ENCODE results near the gene SLC66A2.

SLC66A2 gene

GRCh38 chr18:79864006-79864725 is 87.3 kb downstream of the SLC66A2 start:
- H3F3A ChIP-seq (ENCODE audit: insufficient read depth, low read length): no peaks in the 10 kb centered on the region
- no peak for TF ChIP-seq CTCF (IDR thresholded peaks at IDR 0.05; ENCODE audit: low read length)
- no peak for TF ChIP-seq EZH2 (IDR thresholded peaks at IDR 0.05; ENCODE audit: borderline replicate concordance, low read length)
- H3K4me3 ChIP-seq (ENCODE audit: low read depth, low read length, poor library complexity, severe bottlenecking): no peak overlapping the region
- no peaks in the 10 kb centered on the region for H4K20me1 ChIP-seq (ENCODE audit: insufficient read depth, low read length)
- H3K27me3 ChIP-seq (ENCODE audit: insufficient read depth, low read length): no peaks in the 10 kb centered on the region; the same call in 1 of the 2 replicates
- no peak overlapping the region for H3K27ac ChIP-seq (ENCODE audit: low read depth, low read length, poor library complexity, severe bottlenecking)
- peaks cover 9% of the 10 kb centered on the region; the same call in 1 of the 2 replicates for H3K9me3 ChIP-seq (ENCODE audit: low read length)
- H2AFZ ChIP-seq (ENCODE audit: low read length): no peak overlapping the region
- H3K36me3 ChIP-seq (ENCODE audit: insufficient read depth, low read length): no peaks in the 10 kb centered on the region
- no peak overlapping the region for H3K9ac ChIP-seq (ENCODE audit: low read length)
- H3K79me2 ChIP-seq (ENCODE audit: insufficient read depth, low read length): no peaks in the 10 kb centered on the region
- H3K4me2 ChIP-seq (ENCODE audit: low read length): no peak overlapping the region
- H3K4me1 ChIP-seq (ENCODE audit: insufficient read depth, low read length, severe bottlenecking): no peaks in the 10 kb centered on the region
- H3K9me2 ChIP-seq (ENCODE audit: low read depth, low read length): no peaks in the 10 kb centered on the region

GRCh38 chr18:79863161-79864005 is 88.1 kb downstream of the SLC66A2 start:
- Histone ChIP-seq H3K9me2 (ENCODE audit: low read depth, low read length) (no peaks in the 10 kb centered on the region), H3K9me3 (ENCODE audit: low read length) (peaks cover 9% of the 10 kb centered on the region; the same call in 1 of the 2 replicates), H3K4me3 (ENCODE audit: low read depth, low read length, poor library complexity, severe bottlenecking) (no peak overlapping the region), H3K79me2 (ENCODE audit: insufficient read depth, low read length) (no peaks in the 10 kb centered on the region), H3F3A (ENCODE audit: insufficient read depth, low read length) (no peaks in the 10 kb centered on the region), H4K20me1 (ENCODE audit: insufficient read depth, low read length) (no peaks in the 10 kb centered on the region), H3K27me3 (ENCODE audit: insufficient read depth, low read length) (no peaks in the 10 kb centered on the region; the same call in 1 of the 2 replicates), H3K36me3 (ENCODE audit: insufficient read depth, low read length) (no peaks in the 10 kb centered on the region), H3K9ac (ENCODE audit: low read length) (no peak overlapping the region), H3K4me2 (ENCODE audit: low read length) (no peak overlapping the region), H3K4me1 (ENCODE audit: insufficient read depth, low read length, severe bottlenecking) (no peaks in the 10 kb centered on the region), H2AFZ (ENCODE audit: low read length) (no peak overlapping the region), H3K27ac (ENCODE audit: low read depth, low read length, poor library complexity, severe bottlenecking) (no peak overlapping the region)
- TF ChIP-seq CTCF (IDR thresholded peaks at IDR 0.05; ENCODE audit: low read length): no peak
- no peak for TF ChIP-seq EZH2 (IDR thresholded peaks at IDR 0.05; ENCODE audit: borderline replicate concordance, low read length)

GRCh38 chr18:79862562-79862961 is 88.9 kb downstream of the SLC66A2 start:
- Histone ChIP-seq H3F3A (ENCODE audit: insufficient read depth, low read length) (no peaks in the 10 kb centered on the region), H3K79me2 (ENCODE audit: insufficient read depth, low read length) (no peaks in the 10 kb centered on the region), H3K9me3 (ENCODE audit: low read length) (peaks cover 9% of the 10 kb centered on the region; the same call in 1 of the 2 replicates), H3K9me2 (ENCODE audit: low read depth, low read length) (no peaks in the 10 kb centered on the region), H3K4me2 (ENCODE audit: low read length) (no peak overlapping the region), H3K9ac (ENCODE audit: low read length) (no peak overlapping the region), H4K20me1 (ENCODE audit: insufficient read depth, low read length) (no peaks in the 10 kb centered on the region), H3K27me3 (ENCODE audit: insufficient read depth, low read length) (no peaks in the 10 kb centered on the region; the same call in 1 of the 2 replicates), H3K36me3 (ENCODE audit: insufficient read depth, low read length) (no peaks in the 10 kb centered on the region), H2AFZ (ENCODE audit: low read length) (no peak overlapping the region), H3K4me3 (ENCODE audit: low read depth, low read length, poor library complexity, severe bottlenecking) (no peak overlapping the region), H3K4me1 (ENCODE audit: insufficient read depth, low read length, severe bottlenecking) (no peaks in the 10 kb centered on the region), H3K27ac (ENCODE audit: low read depth, low read length, poor library complexity, severe bottlenecking) (no peak overlapping the region)
- TF ChIP-seq EZH2 (IDR thresholded peaks at IDR 0.05; ENCODE audit: borderline replicate concordance, low read length) (no peak), CTCF (IDR thresholded peaks at IDR 0.05; ENCODE audit: low read length) (no peak)
